ENCODE results near the gene GLT8D1. TPM values are rescaled to one million over a fixed set of nuclear protein-coding genes. Genes with fewer than 3 reads are reported as not detected.

The GLT8D1 gene
- total RNA-seq, 3 donors from 2014 or later (not counting 1 experiment from before 2014, with no cell fraction given), result 31.1 to 39.4 (median 38.2) TPM

DNA sequence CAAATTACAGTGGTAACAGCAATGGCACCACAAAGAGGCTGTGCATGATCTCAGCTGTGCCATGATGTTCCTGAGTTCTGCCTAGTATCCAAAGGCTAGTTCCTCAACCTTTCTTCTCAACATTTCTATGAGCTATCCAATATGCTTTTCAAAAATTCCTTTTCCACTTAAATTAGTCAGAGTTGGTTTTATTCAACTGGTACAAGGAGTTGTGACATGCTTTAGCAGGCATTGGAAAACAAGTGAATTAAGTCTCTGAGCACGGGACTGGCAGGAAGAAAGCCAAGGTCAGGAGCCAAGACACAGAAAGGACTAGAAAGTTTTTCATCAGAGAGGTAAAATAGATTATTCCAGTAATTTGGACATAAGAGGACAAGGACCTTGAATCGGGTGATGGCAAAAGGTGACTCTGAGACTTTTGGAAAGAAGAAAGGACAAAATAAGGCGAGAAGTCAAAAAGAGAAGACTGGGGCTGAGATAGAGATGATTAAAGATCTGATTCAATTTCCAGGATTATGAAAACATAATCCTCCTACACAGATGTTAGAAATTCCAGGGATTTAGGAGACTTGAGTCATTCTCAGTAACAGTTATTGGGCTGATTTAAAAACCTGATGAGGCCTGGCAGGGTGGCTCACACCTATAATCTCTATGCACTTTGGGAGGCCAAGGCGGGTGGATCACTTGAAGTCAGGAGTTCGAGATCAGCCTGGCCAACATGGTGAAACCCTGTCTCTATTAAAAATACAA, 56.0 kb downstream of the GLT8D1 start:
- Mint-ChIP-seq H3K4me1 (no peaks in the 10 kb centered on the region), H3K27ac (no peak overlapping the region), H3K4me3 (no peak overlapping the region), H3K27me3 (ENCODE audit: low read depth in 2 of 2) (no peaks in the 10 kb centered on the region), H3K36me3 (peaks cover 34% of the 10 kb centered on the region), H3K9me3 (no peaks in the 10 kb centered on the region)
- Histone ChIP-seq H3K27me3 (ENCODE audit: control insufficient read depth, insufficient read depth, low read length) (no peaks in the 10 kb centered on the region), H3K27ac (ENCODE audit: low read length) (no peak overlapping the region), H3K9me3 (ENCODE audit: control insufficient read depth, insufficient read depth, low read length) (no peaks in the 10 kb centered on the region), H3K36me3 (ENCODE audit: control insufficient read depth, insufficient read depth, low read length) (peaks cover 70% of the 10 kb centered on the region), H3K4me3 (ENCODE audit: low read length) (no peak overlapping the region), H3K4me1 (ENCODE audit: control insufficient read depth, insufficient read depth, low read length) (no peaks in the 10 kb centered on the region)
- intact Hi-C loops (cut with micrococcal nuclease), result no loop called here
- 100% methylated on average over 5 of the region's 5 CpGs for WGBS (ENCODE audit: insufficient coverage)
- TF ChIP-seq, protein P1, sequence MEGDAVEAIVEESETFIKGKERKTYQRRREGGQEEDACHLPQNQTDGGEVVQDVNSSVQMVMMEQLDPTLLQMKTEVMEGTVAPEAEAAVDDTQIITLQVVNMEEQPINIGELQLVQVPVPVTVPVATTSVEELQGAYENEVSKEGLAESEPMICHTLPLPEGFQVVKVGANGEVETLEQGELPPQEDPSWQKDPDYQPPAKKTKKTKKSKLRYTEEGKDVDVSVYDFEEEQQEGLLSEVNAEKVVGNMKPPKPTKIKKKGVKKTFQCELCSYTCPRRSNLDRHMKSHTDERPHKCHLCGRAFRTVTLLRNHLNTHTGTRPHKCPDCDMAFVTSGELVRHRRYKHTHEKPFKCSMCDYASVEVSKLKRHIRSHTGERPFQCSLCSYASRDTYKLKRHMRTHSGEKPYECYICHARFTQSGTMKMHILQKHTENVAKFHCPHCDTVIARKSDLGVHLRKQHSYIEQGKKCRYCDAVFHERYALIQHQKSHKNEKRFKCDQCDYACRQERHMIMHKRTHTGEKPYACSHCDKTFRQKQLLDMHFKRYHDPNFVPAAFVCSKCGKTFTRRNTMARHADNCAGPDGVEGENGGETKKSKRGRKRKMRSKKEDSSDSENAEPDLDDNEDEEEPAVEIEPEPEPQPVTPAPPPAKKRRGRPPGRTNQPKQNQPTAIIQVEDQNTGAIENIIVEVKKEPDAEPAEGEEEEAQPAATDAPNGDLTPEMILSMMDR (IDR thresholded peaks at IDR 0.05), result no peak
- DNase-seq, result no peak
- ATAC-seq, result no peak

DNA sequence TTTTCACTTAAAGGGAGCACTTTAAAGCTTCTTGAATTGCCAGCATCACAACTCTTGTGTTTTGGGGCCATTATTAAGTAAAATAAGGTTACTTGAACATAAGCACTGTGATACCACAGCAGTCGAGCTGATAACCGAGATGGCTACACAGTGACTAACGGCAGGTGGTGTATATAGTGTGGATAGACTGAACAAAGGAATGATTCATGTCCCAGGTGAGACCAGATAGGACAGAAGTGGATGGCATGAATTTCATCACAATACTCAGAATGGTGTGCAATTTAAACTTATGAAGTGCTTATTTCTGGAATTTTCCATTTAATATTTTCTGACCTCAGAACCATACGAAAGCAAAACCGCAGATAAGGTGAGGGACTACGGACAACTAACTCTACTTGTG, 60.0 kb downstream of the GLT8D1 start:
- WGBS (ENCODE audit: insufficient coverage), result 98% methylated on average over 6 of the region's 6 CpGs
- ATAC-seq, result no peak
- intact Hi-C loops (cut with micrococcal nuclease), result no loop called here
- Histone ChIP-seq H3K9me3 (ENCODE audit: control insufficient read depth, insufficient read depth, low read length) (no peaks in the 10 kb centered on the region), H3K4me1 (ENCODE audit: control insufficient read depth, insufficient read depth, low read length) (no peaks in the 10 kb centered on the region), H3K27me3 (ENCODE audit: control insufficient read depth, insufficient read depth, low read length) (no peaks in the 10 kb centered on the region), H3K36me3 (ENCODE audit: control insufficient read depth, insufficient read depth, low read length) (peaks cover 71% of the 10 kb centered on the region), H3K27ac (ENCODE audit: low read length) (no peak overlapping the region), H3K4me3 (ENCODE audit: low read length) (no peak overlapping the region)
- H3K27me3 Mint-ChIP-seq (ENCODE audit: low read depth in 2 of 2), result no peaks in the 10 kb centered on the region
- no peaks in the 10 kb centered on the region for H3K9me3 Mint-ChIP-seq
- no peak overlapping the region for H3K4me3 Mint-ChIP-seq
- H3K4me1 Mint-ChIP-seq, result no peaks in the 10 kb centered on the region
- peak overlapping the region in 1 of 2 donors; percentile 15 for H3K27ac Mint-ChIP-seq
- H3K36me3 Mint-ChIP-seq, result peaks cover 22% of the 10 kb centered on the region
- TF ChIP-seq, protein P1 (IDR thresholded peaks at IDR 0.05), result no peak
- DNase-seq, result no peak

Other genes with a start within 250 kb of the GLT8D1 start
- gene STAB1, start 210.5 kb downstream of the GLT8D1 start, total RNA-seq, result 10 to 100 TPM in 1 of 3 donors, 1 to 10 TPM in 2; 1.8 to 26.5 (median 5.9) TPM
- 10 to 100 TPM in 1 of 3 donors, 1 to 10 TPM in 2; 2.2 to 10.7 (median 2.2) TPM for gene NT5DC2, start 171.9 kb downstream of the GLT8D1 start, total RNA-seq
- 1 to 10 TPM; 4.1 to 9.5 (median 7.3) TPM for gene UQCC5, start 169.2 kb downstream of the GLT8D1 start, total RNA-seq
- 10 to 100 TPM; 70.2 to 79.7 (median 76.6) TPM for gene PBRM1, start 19.9 kb downstream of the GLT8D1 start, total RNA-seq
- gene GNL3, start 19.8 kb downstream of the GLT8D1 start, total RNA-seq, result 10 to 100 TPM; 70.7 to 81.1 (median 70.9) TPM
- gene SPCS1, start 315 bp upstream of the GLT8D1 start, total RNA-seq, result 10 to 100 TPM; 52.4 to 64.4 (median 57.3) TPM
- 10 to 100 TPM; 13.8 to 19.5 (median 15.5) TPM for gene NEK4, start 65.1 kb upstream of the GLT8D1 start, total RNA-seq
- under 1 TPM in 1 of 3 donors, not detected in 2; 0.56 TPM for gene ITIH1, start 71.8 kb upstream of the GLT8D1 start, total RNA-seq
- not detected for gene ITIH3, start 89.0 kb upstream of the GLT8D1 start, total RNA-seq
- 10 to 100 TPM; 28.2 to 33.0 (median 32.8) TPM for gene ITIH4, start 124.9 kb upstream of the GLT8D1 start, total RNA-seq
- 1 to 10 TPM; 5.3 to 7.7 (median 6.8) TPM for gene MUSTN1, start 129.2 kb upstream of the GLT8D1 start, total RNA-seq
- 10 to 100 TPM; 24.6 to 35.0 (median 33.1) TPM for gene STIMATE, start 191.8 kb upstream of the GLT8D1 start, total RNA-seq

Data from natural killer cell (primary cell).